Measurements from ENCODE around the gene ILF2.
"Not testable (repeated sequence)": the region's sequence is repeated elsewhere in the genome, so short reads cannot be mapped to it uniquely, and the experiment has no call there.

ILF2 gene

DNA sequence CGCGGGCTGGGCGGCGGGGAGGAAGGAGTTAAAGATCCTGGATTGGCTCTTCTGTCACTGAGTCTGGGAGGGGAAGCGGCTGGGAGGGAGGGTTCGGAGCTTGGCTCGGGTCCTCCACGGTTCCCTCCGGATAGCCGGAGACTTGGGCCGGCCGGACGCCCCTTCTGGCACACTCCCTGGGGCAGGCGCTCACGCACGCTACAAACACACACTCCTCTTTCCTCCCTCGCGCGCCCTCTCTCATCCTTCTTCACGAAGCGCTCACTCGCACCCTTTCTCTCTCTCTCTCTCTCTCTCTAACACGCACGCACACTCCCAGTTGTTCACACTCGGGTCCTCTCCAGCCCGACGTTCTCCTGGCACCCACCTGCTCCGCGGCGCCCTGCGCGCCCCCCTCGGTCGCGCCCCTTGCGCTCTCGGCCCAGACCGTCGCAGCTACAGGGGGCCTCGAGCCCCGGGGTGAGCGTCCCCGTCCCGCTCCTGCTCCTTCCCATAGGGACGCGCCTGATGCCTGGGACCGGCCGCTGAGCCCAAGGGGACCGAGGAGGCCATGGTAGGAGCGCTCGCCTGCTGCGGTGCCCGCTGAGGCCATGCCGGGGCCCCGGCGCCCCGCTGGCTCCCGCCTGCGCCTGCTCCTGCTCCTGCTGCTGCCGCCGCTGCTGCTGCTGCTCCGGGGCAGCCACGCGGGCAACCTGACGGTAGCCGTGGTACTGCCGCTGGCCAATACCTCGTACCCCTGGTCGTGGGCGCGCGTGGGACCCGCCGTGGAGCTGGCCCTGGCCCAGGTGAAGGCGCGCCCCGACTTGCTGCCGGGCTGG is 7.9 kb upstream of the ILF2 start, which contains the start of gene NPR1:
NPR1 (plus strand) TSS at position 170 of the 818 bp plus-strand sequence; CDS start at position 591, 421 bp downstream.
- no peak for DNase-seq

DNA sequence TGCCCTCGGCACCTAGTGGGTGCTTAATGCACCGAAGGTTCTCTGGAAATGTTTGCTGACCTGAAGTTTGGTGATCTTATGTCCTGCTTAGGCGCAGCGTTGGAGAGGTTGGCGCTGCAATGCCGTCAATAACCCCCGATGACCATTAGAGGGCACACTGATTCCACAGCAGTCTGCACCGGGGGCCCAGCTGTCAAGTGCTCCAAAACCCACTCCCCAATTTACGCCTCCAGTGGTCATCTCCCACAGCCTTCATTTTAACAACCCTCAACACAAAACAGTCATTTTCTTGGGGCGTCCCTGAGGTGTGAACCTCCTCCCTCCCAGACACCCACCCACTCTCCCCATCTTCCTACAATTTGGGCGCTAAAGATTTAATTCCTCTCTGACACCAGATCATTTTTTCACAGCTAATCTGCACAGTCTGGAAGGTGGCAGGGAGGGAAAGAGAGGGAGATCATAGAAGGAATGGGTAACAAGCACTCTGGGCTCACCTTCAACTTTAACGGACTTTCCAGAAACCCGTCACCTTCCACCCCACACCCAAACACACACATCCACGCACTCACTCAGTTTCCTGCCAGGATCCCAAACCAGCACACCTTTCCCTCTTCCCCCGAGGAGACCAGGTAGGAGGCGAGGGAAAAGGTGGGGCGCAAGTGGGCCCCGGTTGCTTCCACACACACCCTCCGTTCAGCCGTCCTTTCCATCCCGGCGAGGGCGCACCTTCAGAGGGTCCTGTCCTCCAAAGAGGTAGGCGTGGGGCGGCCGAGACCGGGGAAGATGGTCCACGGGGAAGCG is 7.1 kb upstream of the ILF2 start:
- DNase-seq, result peak; percentile 23

DNA sequence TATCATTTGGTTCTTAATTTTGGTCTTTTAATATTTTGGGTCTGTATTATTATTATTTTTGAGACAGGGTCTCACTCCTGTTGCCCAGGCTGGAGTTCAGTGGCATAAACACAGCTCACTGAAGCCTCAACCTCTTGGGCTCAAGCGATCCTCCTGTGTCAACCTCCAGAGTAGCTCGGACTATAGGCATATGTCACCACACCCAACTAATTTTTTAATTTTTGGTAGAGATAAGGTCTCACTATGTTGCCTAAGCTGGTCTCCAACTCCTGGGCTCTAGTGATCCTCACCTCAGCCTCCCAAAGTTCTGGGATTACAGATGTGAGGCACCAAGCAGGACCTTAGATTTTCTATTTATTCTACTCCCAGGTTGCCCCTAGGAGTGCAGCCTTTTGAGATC is 2.7 kb upstream of the ILF2 start:
- no peak for DNase-seq

DNA sequence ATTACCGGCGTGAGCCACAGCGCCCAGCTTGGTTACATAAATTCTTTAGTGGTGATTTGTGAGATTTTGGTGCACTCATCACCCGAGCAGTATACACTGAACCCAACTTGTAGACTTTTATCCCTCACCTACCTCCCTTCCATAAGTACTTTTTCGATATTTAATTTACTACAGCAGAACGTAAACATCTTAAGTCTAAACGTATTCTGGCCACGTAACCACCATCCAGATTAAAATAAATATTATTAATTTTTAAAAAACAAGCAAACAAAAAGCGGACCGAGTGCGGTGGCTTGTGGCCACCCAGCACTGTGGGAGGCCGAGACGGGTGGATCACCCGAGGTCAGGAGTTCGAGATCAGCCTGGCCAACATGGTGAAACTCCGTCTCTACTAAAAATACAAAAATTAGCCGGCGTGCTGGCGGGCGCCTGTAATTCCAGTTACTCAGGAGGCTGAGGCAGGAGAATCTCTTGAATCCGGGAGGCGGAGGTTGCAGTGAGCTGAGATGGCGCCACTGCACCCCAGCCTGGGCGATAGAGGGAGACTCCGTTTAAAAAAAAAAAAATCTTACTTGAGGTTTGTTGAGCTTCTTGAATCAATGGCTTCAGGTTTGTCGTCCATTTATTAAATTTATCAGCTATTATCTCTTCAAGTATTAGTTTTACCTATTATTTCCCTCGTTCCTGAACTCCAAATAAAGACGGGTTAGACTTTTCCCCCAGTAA is 998 bp upstream of the ILF2 start:
- not testable (repeated sequence) for DNase-seq

DNA sequence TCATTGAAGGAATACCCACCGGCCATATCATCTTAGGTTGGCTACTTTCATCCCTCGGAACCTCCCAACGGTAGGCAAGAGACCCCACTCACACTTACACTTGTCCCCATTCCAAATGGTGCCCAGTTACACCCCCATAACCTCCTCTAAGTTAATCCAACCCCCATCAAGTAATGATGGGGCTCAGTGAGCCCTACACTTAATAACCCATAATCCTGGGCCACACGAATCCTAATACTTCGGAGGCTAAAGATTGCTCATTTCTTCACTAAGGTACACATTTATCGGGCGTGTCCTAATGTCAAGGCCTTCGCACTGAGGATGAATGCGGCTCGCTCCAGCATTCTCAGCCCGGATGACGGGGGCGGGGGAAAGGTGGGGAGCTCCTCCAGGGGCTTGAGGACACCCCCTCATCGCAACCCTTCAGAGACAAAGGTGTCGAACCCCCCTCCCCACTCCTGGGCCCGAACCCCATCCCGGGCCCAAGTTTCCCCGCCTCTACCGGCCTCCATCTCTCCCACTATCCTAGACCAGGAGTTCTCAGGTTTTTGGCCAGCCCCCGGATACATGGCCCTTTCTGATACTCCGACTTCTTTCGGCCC is 435 bp downstream of the ILF2 start:
- no peak for DNase-seq

DNA sequence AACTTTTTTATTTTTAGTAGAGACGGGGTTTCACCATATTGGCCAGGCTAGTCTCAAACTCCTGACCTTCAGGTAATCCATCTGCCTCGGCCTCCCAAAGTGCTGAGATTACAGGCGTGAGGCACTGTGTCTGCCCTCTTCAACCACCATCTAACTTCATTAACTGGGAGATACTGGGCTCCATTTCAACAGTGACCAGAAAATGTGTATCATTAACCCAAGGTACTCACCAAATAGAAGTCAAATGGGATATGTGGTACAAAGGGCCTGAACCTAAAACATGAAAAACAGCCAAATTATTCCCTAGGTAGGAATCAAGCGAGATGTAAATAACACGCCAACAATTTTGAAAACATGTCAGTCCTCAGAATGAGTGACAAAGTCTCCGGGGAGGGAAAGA is 1.2 kb downstream of the ILF2 start:
- DNase-seq, result no peak

DNA sequence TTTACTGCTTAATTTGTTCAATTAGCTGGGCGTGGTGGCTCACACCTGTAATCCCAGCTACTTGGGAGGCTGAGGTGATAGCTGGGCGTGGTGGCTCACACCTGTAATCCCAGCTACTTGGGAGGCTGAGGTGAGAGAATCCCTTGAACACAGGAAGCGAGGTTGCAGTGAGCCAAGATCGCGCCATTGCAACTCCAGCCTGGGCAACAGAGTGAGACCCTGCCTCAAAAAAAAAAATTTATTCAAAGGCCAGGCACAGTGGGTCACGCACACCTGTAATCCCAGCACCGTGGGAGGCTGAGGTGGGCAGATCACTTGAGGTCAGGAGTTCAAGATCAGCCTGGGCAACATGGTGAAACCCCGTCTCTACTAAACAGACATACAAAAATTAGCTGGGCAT is 2.1 kb downstream of the ILF2 start:
- not testable (repeated sequence) for DNase-seq

DNA sequence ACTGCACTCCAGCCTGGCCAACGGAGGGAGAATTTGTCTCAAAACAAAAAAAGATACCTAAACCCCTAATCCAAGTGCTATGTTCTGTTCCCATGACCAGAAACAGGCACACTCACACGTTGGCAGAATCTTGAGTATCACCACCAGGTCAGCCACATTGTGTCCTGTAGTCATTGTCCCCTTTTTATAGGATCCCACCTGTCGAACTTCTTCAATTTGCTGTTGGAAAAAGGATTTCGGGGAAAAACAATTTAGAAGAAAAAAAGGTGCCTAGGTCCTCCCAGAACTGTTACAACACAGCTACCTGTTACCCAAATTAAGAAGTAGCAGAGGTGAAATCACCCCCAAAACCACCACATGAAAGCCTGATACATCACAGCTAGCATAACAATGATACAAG is 3.4 kb downstream of the ILF2 start:
- no peak for DNase-seq

DNA sequence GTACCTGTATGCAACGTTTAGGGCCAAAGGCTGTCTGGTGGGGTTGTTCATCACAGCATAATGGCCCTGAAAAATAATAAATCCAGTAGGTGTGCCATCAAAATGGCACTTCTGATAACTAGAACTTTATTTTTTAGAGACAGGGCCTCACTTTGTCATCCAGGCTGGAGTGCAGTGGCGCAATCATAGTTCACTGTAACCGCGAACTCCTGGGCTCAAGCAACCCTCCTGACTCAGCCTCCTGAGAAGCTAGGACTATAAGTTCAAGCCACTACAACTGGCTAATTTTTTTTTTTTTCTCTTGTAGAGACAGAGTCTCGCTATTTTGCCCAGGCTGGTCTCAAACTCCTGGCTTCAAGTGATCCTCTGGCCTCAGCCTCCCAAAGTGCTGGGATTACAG is 7.6 kb downstream of the ILF2 start:
- no peak for DNase-seq

DNA sequence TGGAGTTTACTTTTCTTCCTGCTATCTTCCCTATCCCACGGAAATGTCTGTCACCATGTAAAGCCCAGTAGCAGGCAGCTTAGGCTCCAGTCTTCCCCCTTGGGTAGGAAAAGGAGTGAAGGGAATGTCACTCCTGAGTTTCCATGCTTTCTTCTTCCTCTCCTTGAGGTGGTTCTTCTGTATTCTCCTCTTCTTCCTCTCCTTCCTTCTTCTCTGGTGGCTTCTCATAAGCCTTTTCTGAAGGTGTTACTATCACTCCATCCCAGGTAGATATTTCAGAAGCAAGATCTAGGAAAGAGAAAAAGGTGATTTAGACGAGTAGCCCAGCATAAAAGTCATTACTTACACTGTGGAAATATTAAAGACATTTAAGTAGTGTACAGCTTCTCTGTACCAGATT is 8.5 kb downstream of the ILF2 start:
- DNase-seq, result no peak

DNA sequence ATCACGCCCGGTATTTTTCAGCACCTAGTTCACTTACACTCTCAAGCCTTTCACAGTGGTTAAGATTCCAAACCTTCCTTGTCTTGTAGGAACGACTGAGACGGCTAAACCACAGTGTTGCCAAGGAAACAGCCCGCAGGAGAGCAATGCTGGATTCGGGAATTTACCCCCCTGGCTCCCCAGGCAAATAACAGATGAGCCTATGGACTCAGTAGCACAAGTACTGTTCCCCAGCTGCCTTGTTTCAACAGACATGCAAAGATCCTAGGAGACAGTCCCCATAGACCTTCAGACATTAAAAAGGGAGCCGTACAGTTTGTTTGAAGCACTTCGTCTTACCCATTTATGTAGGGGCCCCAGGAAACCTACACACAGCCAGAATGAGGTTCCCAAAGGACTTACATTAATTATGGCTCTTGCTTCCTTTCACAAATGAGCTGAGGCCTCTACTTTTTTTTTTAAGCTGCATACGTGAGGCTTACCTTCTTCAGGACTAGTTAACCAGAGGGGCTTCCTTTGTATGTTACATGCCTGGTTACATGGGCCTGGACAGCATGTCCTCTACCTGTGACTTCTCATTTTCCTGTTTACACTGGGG is 9.6 kb downstream of the ILF2 start:
- no peak for DNase-seq

DNA sequence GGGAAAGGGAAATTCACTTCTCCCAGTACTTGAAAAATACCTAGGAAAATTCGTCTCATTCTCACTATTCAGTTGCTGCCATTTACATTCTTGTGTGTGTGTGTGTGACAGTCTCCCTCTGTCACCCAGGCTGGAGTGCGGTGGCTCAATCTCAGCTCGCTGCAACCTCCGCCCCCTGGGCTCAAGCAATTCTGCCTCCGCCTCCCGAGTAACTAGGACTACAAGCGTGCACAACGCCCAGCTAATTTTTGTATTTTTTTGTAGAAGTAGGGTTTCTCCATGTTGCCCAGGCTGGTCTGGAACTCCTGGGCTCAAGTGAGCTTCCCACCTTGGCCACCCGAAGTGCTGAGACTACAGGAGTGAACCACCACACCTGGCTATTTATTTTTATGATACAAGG is 11.1 kb downstream of the ILF2 start:
- DNase-seq, result no peak

DNA sequence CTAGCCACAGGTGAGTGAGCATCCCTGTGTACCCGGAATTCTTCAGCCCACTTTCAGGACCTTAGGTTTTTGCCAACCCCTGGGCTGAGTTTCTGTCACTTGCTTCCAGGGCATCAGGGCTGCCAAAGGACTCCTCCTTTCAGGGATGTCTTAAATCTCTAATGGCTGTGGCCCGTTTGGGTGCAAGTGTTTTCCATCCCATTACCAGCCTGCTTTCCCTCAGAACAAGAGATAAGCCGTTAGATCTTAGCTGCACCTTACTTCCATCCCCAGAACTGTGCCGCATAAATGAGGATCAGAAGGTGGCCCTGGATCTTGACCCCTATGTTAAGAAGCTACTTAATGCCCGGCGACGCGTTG is 11.6 kb downstream of the ILF2 start:
- DNase-seq, result no peak

DNA sequence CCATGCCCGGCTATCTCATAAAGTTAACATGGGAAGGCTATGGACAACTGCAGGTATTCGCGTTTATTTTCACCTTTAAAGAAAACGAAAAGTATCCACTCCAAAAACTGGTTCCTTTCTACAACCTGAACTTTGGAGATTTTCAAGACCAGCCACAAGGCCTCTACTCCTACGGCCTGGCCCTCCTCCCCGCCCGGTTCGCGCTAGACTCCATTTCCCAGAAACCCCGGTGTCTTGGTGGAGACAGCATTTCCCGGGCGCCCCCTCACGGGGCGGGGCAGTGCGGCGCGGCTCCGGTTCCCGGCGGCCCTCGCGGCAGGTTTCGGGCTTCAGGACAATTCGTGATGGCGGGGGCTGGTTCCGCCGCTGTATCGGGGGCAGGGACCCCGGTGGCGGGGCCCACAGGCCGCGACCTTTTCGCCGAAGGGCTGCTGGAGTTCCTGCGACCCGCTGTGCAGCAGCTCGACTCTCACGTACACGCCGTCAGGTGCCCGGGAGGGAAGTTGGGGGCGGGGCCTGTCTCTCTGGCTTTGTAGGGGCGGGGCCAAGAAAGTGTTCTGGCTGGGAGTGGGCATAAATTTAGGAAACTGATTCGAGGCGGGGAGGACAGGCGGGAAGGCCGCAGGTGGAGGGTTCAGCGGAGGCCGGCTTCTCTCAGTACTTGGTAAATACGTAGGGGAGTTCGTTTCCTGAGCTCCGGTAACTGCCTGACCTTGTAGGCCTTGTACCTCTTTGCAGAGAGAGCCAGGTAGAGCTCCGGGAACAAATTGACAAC is 12.2 kb downstream of the ILF2 start, which contains the start of gene SNAPIN:
SNAPIN (plus strand) TSS at position 304 of the 775 bp plus-strand sequence; CDS start at position 345, 41 bp downstream.
- DNase-seq, result peak; percentile 88

DNA sequence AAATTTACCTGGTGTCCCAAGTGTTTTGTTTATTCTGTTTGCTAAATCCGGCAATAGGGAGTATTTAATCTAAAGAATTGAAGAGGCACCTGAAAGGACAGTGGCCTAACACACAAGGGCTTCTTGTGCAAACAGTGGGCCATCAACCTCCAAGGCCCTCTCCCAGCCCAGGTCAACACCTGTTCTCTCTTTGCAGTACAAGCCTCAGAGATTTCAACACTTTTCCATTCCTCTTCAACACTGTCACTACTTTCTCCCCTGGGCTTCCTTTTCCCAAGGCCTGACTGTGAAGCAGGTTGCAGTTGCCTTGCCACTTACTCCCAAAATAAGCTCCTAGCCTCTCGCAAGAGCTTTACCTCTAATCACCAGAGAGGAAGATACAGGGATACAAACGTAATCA is 15.5 kb downstream of the ILF2 start:
- DNase-seq, result peak; percentile 67

DNA sequence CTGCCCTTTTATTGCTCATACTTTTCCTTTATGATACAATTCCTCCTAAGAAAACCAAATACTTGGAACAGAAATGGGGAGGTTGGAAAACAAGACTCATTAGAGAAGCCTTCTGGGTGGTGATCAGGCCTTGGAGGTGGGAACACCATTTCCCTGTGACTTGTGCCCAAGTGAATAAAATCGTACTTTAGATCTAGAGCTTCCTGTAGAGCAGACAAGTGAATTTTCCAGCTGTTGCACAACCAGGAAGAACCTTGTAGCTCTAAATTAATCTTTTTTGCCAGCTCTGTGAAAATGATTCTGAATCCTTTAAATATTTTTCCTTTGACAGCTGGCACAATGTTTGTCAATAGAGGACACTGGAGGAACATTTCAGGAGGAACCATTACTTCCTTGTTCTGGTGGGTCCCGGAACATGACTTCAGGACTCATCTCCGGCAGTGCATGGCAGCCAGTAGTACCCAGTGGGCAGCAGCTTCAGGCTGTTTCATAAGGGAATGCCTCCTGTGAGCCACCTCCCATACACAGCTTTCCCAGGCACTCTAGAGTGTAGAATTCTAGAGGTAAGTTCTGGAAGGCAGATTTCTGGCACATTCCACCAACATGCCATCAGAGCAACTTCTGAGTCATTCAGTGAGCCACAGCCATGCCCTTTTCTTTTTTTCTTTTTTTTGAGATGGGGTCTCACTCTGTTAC is 17.8 kb downstream of the ILF2 start:
- no peak for DNase-seq

DNA sequence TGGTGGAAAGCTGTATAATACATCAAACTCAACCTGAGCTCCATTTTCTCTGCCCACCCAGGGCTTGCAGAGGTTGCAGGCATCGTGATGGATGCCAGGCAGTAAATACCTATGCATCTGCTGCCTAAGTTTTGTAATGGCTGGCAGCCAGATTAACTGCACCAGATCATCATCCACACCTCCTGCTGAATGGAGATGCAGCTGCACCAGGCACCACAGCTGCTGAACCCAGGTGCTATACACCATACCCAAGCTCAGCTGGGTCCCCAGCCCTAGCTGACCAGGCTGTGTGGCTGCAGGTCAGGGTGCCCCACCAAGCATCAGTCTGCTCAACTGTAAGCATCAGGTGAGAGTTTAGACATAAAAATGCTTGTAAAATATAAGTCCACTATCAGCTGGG is 19.0 kb downstream of the ILF2 start:
- no peak for DNase-seq

DNA sequence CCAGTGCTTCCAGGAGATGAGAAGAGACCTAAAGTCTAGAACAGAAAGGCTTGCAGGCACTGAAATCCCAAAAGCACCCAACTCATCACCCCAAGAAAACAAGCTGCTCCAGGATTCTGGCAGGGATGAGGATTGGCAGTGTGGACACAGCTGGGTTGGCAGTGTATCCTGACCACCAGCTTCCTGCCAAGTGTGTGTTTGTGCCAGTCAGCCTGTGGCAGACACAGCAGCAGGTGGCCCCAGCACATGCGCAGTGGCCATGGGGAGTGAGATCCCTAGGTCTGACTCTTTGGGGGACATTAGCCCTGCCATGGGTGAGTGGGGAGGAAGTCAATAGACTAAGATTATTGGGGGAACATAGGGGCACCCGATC is 20.9 kb downstream of the ILF2 start:
- DNase-seq, result peak; percentile 74

DNA sequence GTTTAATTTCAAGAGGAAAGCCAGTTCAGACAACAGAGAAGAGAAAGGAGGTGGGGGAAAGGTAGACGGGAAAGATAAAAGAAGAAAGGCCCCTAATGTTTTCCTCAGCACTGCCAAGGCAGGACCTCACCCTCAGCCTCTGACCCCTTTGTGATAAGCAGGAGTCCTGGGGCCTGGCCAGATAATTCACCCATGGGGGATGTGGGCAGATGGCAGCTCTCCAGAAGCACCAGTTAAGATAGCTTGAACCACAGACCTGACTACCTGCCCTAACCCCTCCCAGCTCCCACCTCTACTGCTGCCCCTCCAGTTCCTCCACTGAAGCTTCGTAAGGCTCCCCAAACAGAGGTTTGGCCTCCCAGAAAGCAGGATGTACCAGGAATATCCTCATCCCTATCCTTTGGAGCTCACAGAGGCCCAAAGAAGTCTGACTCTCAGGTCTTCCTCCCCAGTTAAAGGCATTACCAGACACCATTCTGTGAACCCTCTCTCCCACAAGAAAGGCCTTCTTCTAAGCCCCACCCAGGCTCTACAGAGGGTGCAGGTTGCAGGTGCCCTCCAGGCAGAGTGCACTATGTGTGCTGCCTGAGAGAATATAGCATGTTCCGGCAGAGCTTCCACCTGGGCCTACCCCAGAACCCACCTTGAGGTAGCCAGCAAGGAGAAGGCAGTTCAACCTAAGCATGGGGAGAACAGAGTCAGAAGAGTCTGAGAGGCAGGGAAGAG is 21.5 kb downstream of the ILF2 start:
- DNase-seq, result no peak

DNA sequence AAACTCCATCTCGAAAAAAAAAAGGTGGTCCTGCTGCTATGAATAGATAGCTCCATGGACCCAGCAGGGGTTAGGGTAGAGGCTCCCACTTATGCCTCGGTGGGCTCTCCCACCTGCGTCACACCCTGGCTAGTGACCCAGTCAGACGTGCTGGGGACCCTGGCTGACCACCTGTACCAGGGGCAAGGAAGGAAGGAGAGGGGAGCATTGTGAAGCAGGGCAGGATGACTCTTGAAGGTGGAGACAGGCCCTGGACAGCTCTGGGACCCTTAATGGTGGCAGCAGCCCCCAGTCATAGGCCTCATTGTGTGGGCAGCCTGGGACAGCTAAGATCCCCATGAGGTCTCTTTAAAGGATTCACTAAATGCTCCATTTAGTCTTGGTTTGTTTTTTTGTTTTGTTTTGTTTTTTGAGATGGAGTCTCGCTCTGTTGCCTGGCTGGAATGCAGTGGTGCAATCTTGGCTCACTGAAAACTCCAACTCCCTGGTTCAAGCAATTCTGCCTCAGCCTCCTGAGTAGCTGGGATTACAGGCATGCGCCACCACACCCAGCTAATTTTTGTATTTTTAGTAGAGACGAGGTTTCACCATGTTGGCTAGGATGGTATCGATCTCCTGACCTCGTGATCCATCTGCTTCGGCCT is 22.7 kb downstream of the ILF2 start:
- DNase-seq, result no peak

Measured in DMS153 (cell line).